Stimulated activated naive B cell treated with anti-CD40 and anti-IgM and Interleukin-4, amounts not matched to agents 10 μg/mL and 1 μg/mL and 100 μg/mL, for 72 hours (primary cell): Measurements from ENCODE around the gene ZNF507.
"Not testable (repeated sequence)": the region's sequence is repeated elsewhere in the genome, so short reads cannot be mapped to it uniquely, and the experiment has no call there.

Experiments
- ATAC-seq, 2 donors: fragments of 150-1000 bp; cut with Tn5 transposase; replicated peaks; 2 replicates each; pipeline ENCODE4 v1.10.0; 2021; ENCODE audit warnings: moderate library complexity in 1 of 2
- DNase-seq: peaks from one replicate; pipeline ENCODE4 v3.0.0; 2021
- H3K27ac Mint-ChIP-seq: one replicate; pipeline ENCODE4 v1.8.0; 2022; ENCODE audit warnings: mild to moderate bottlenecking, mixed read lengths
- H3K27me3 Mint-ChIP-seq, 2 donors: one replicate each; pipeline ENCODE4 v1.8.0; 2022; ENCODE audit warnings: mixed read lengths in 2 of 2
- H3K36me3 Mint-ChIP-seq, 2 donors: one replicate each; pipeline ENCODE4 v1.8.0; 2022; ENCODE audit warnings: mixed read lengths in 2 of 2, mild to moderate bottlenecking in 1 of 2
- H3K4me1 Mint-ChIP-seq, 2 donors: one replicate each; pipeline ENCODE4 v1.8.0; 2022; ENCODE audit warnings: mixed read lengths in 2 of 2, mild to moderate bottlenecking in 1 of 2
- H3K4me3 Mint-ChIP-seq, 2 donors: one replicate each; pipeline ENCODE4 v1.8.0; 2022; ENCODE audit warnings: mild to moderate bottlenecking in 2 of 2, mixed read lengths in 2 of 2, moderate library complexity in 1 of 2
- H3K9me3 Mint-ChIP-seq, 2 donors: one replicate each; pipeline ENCODE4 v1.8.0; 2022; ENCODE audit warnings: mixed read lengths in 2 of 2, mild to moderate bottlenecking in 1 of 2

Gene ZNF507

GRCh38 chr19:32367948-32368536 lies 22.6 kb downstream of the ZNF507 start:
- H3K27ac Mint-ChIP-seq, result no peak overlapping the region
- no peak for ATAC-seq
- H3K27me3 Mint-ChIP-seq, result no peaks in the 10 kb centered on the region
- DNase-seq, result no peak
- no peak overlapping the region for H3K4me3 Mint-ChIP-seq
- no peaks in the 10 kb centered on the region for H3K9me3 Mint-ChIP-seq
- H3K4me1 Mint-ChIP-seq, result peaks cover 17 to 24% of the 10 kb centered on the region in 2 donors
- peaks cover 54 to 83% of the 10 kb centered on the region in 2 donors for H3K36me3 Mint-ChIP-seq

GRCh38 chr19:32368787-32369186 lies 23.4 kb downstream of the ZNF507 start:
- no peaks in the 10 kb centered on the region for H3K27me3 Mint-ChIP-seq
- ATAC-seq, result no peak
- no peak overlapping the region for H3K27ac Mint-ChIP-seq
- peaks cover 17 to 24% of the 10 kb centered on the region in 2 donors for H3K4me1 Mint-ChIP-seq
- DNase-seq, result no peak
- no peak overlapping the region for H3K4me3 Mint-ChIP-seq
- no peaks in the 10 kb centered on the region for H3K9me3 Mint-ChIP-seq
- H3K36me3 Mint-ChIP-seq, result peaks cover 59 to 83% of the 10 kb centered on the region in 2 donors

- H3K36me3 Mint-ChIP-seq, result peaks cover 53 to 74% of the 10 kb centered on the region in 2 donors
- no peaks in the 10 kb centered on the region for H3K27me3 Mint-ChIP-seq
These were observed 27.5 kb downstream of the ZNF507 start for GRCh38 chr19:32372726-32373517.

GRCh38 chr19:32373585-32374295 lies 28.3 kb downstream of the ZNF507 start:
- Mint-ChIP-seq H3K4me3 (no peak overlapping the region), H3K27ac (no peak overlapping the region), H3K36me3 (peaks cover 53 to 72% of the 10 kb centered on the region in 2 donors), H3K4me1 (peaks cover 2 to 7% of the 10 kb centered on the region in 2 donors), H3K9me3 (peaks cover 6% of the 10 kb centered on the region in 2 donors), H3K27me3 (no peaks in the 10 kb centered on the region)
- ATAC-seq, result no peak
- no peak for DNase-seq

More at GRCh38 chr19:32372726-32373517, 27.5 kb downstream of the ZNF507 start:
- Mint-ChIP-seq H3K9me3 (peaks cover 6% of the 10 kb centered on the region in 2 donors), H3K27ac (peak overlapping the region; percentile 42), H3K4me1 (peaks cover 5 to 13% of the 10 kb centered on the region in 2 donors), H3K4me3 (no peak overlapping the region)
- ATAC-seq (no peak), DNase-seq (no peak)

- H3K4me1 Mint-ChIP-seq, ATAC-seq, H3K9me3 Mint-ChIP-seq, H3K27me3 Mint-ChIP-seq, DNase-seq, H3K27ac Mint-ChIP-seq, H3K4me3 Mint-ChIP-seq: not testable (repeated sequence)
- peaks cover 51 to 74% of the 10 kb centered on the region in 2 donors for H3K36me3 Mint-ChIP-seq
These were observed 29.0 kb downstream of the ZNF507 start for GRCh38 chr19:32374362-32374761.

GRCh38 chr19:32377088-32377487 lies 31.7 kb downstream of the ZNF507 start:
- H3K4me3 Mint-ChIP-seq, ATAC-seq, H3K9me3 Mint-ChIP-seq, H3K27me3 Mint-ChIP-seq, DNase-seq, H3K27ac Mint-ChIP-seq, H3K4me1 Mint-ChIP-seq: not testable (repeated sequence)
- H3K36me3 Mint-ChIP-seq, result peaks cover 42 to 70% of the 10 kb centered on the region in 2 donors

GRCh38 chr19:32380269-32380668 lies 34.9 kb downstream of the ZNF507 start:
- Mint-ChIP-seq H3K27me3 (no peaks in the 10 kb centered on the region), H3K36me3 (peaks cover 29 to 53% of the 10 kb centered on the region in 2 donors), H3K27ac (no peak overlapping the region), H3K4me1 (peaks cover 3 to 16% of the 10 kb centered on the region in 2 donors), H3K4me3 (no peak overlapping the region), H3K9me3 (peaks cover 6% of the 10 kb centered on the region in 2 donors)
- no peak for ATAC-seq
- DNase-seq, result no peak

GRCh38 chr19:32387701-32388392 lies 42.4 kb downstream of the ZNF507 start:
- Mint-ChIP-seq H3K27ac (no peak overlapping the region), H3K9me3 (no peaks in the 10 kb centered on the region), H3K27me3 (no peaks in the 10 kb centered on the region), H3K4me1 (peaks cover 0 to 2% of the 10 kb centered on the region in 2 donors), H3K4me3 (no peak overlapping the region), H3K36me3 (peaks cover 3 to 18% of the 10 kb centered on the region in 2 donors)
- ATAC-seq (no peak), DNase-seq (no peak)

- Mint-ChIP-seq H3K27ac (no peak overlapping the region), H3K4me3 (no peak overlapping the region)
These were observed 43.0 kb downstream of the ZNF507 start for GRCh38 chr19:32388393-32388855.

GRCh38 chr19:32392901-32393300 lies 47.5 kb downstream of the ZNF507 start:
- H3K27ac Mint-ChIP-seq, result no peak overlapping the region
- peaks cover 2 to 4% of the 10 kb centered on the region in 2 donors for H3K4me1 Mint-ChIP-seq
- H3K27me3 Mint-ChIP-seq, result no peaks in the 10 kb centered on the region

More at GRCh38 chr19:32388393-32388855, 43.0 kb downstream of the ZNF507 start:
- Mint-ChIP-seq H3K9me3 (no peaks in the 10 kb centered on the region), H3K4me1 (no peaks in the 10 kb centered on the region), H3K36me3 (peaks cover 4 to 16% of the 10 kb centered on the region in 2 donors), H3K27me3 (no peaks in the 10 kb centered on the region)
- ATAC-seq, result no peak
- DNase-seq, result no peak

GRCh38 chr19:32396046-32396652 lies 50.7 kb downstream of the ZNF507 start:
- Mint-ChIP-seq H3K4me3 (no peak overlapping the region), H3K9me3 (no peaks in the 10 kb centered on the region), H3K27me3 (no peaks in the 10 kb centered on the region), H3K27ac (no peak overlapping the region), H3K4me1 (peaks cover 2 to 4% of the 10 kb centered on the region in 2 donors), H3K36me3 (peaks cover 11 to 15% of the 10 kb centered on the region in 2 donors)
- DNase-seq (no peak), ATAC-seq (peak in 1 of 2 donors; percentile 20)

More at GRCh38 chr19:32392901-32393300, 47.5 kb downstream of the ZNF507 start:
- DNase-seq (no peak), ATAC-seq (no peak)
- Mint-ChIP-seq H3K4me3 (no peak overlapping the region), H3K36me3 (peaks cover 13 to 22% of the 10 kb centered on the region in 2 donors), H3K9me3 (no peaks in the 10 kb centered on the region)

- no peaks in the 10 kb centered on the region for H3K27me3 Mint-ChIP-seq
- no peak overlapping the region for H3K27ac Mint-ChIP-seq
- H3K9me3 Mint-ChIP-seq, result no peaks in the 10 kb centered on the region
- DNase-seq (no peak), ATAC-seq (no peak)
- peaks cover 11 to 17% of the 10 kb centered on the region in 2 donors for H3K36me3 Mint-ChIP-seq
- peaks cover 3 to 4% of the 10 kb centered on the region in 2 donors for H3K4me1 Mint-ChIP-seq
- H3K4me3 Mint-ChIP-seq, result no peak overlapping the region
These were observed 52.3 kb downstream of the ZNF507 start for GRCh38 chr19:32397671-32398101.

GRCh38 chr19:32401992-32402391 lies 56.6 kb downstream of the ZNF507 start:
- Mint-ChIP-seq H3K4me3 (no peak overlapping the region), H3K4me1 (peaks cover 6 to 9% of the 10 kb centered on the region in 2 donors), H3K27me3 (no peaks in the 10 kb centered on the region), H3K36me3 (peaks cover 0 to 3% of the 10 kb centered on the region in 2 donors), H3K9me3 (no peaks in the 10 kb centered on the region), H3K27ac (no peak overlapping the region)
- no peak for DNase-seq
- ATAC-seq, result no peak
